B cell (primary cell): Measurements from ENCODE around the gene APBA2.

Experiments
- EZH2 ChIP-seq: IDR thresholded peaks from 2 replicates; pipeline ENCODE4 v1.6.1; 2012; ENCODE audit warnings: borderline replicate concordance, low read depth, mild to moderate bottlenecking, moderate library complexity, low read length; ENCODE audit not compliant: insufficient read depth, poor library complexity, severe bottlenecking
- TF ChIP-seq, protein P1 (sequence below): fragments of 200-600 bp; IDR thresholded peaks from one replicate; pipeline ENCODE4 v1.8.0; 2022; ENCODE audit warnings: antibody characterized with exemption, mild to moderate bottlenecking

DNA sequence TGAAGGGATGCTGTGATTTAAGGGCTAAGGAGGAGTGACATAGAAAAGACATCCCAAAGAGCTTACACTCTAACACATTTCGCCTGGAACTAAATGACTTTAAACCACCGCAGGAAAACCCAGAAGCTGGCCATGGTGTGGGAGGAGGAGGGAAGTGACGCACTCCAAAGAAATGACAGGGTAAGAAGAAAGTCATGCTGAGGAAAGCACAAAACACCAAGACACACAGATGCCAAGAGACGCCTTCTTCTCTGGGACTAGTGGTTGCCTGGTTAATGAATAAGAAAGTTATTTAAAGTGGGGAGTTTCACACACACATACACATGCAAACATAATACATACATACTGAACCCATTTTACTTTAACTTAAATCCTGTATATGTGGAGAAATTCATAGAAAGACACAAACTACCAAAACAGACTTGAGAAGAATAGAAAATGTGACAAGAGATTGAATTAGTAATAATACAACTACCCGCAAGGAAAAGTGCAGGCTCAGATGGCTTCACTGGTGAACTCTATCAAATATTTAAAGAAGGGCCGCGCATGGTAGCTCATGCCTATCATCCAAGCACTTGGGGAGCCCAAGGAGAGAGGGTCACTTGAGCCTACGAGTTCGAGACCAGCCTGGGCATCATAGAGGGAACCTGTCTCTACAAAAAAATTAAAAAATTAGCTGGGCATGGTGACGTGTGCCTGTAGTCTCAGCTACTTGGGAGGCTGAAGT lies 258.3 kb downstream of the APBA2 start:
- TF ChIP-seq, protein P1, sequence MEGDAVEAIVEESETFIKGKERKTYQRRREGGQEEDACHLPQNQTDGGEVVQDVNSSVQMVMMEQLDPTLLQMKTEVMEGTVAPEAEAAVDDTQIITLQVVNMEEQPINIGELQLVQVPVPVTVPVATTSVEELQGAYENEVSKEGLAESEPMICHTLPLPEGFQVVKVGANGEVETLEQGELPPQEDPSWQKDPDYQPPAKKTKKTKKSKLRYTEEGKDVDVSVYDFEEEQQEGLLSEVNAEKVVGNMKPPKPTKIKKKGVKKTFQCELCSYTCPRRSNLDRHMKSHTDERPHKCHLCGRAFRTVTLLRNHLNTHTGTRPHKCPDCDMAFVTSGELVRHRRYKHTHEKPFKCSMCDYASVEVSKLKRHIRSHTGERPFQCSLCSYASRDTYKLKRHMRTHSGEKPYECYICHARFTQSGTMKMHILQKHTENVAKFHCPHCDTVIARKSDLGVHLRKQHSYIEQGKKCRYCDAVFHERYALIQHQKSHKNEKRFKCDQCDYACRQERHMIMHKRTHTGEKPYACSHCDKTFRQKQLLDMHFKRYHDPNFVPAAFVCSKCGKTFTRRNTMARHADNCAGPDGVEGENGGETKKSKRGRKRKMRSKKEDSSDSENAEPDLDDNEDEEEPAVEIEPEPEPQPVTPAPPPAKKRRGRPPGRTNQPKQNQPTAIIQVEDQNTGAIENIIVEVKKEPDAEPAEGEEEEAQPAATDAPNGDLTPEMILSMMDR = no peak
- no peak for TF ChIP-seq EZH2
